Hair follicular keratinocyte (primary cell): ENCODE measurements around the gene SAFB2. TPM values are rescaled to one million over a fixed set of nuclear protein-coding genes. Genes with fewer than 3 reads are reported as not detected.

Source experiments
- total RNA-seq: library from RNA; depleted of rRNA; stranded (reverse); fragments of >200 nt; gene quantifications from 2 replicates; pipeline ENCODE4 v1.2.3, GENCODE V29; 2015

The SAFB2 gene
- 7.7 and 11.3 TPM in 2 replicates for total RNA-seq

GRCh38 chr19:5622465-5623396 is at the start of gene SAFB2, which contains the start of gene SAFB:
TSS of gene SAFB2 (minus strand) at chr19:5622776. CDS start at chr19:5622715, 61 bp downstream.
TSS of gene SAFB (plus strand) at chr19:5623083. CDS start at chr19:5623206, 123 bp downstream.

GRCh38 chr19:5567360-5567969 is 55.1 kb downstream of the SAFB2 start, which contains the start of gene TINCR:
TSS of gene TINCR (minus strand) at chr19:5567953.

Other genes starting within 250 kb of the SAFB2 start
- gene ZNRF4, start 167.4 kb downstream of the SAFB2 start, total RNA-seq, result not detected in 2 replicates
- 1.1 and 4.1 TPM in 2 replicates for gene TINCR, start 54.8 kb downstream of the SAFB2 start, total RNA-seq
- 18.0 and 39.8 TPM in 2 replicates for gene SAFB, start 307 bp upstream of the SAFB2 start, total RNA-seq
- 52.2 and 59.2 TPM in 2 replicates for gene MICOS13, start 57.7 kb upstream of the SAFB2 start, total RNA-seq
- 5.0 and 16.0 TPM in 2 replicates for gene HSD11B1L, start 58.3 kb upstream of the SAFB2 start, total RNA-seq
- 1,765 and 1,895 TPM in 2 replicates for gene RPL36, start 67.5 kb upstream of the SAFB2 start, total RNA-seq
- gene LONP1, start 97.4 kb upstream of the SAFB2 start, total RNA-seq, result 100 and 119 TPM in 2 replicates
- gene CATSPERD, start 97.9 kb upstream of the SAFB2 start, total RNA-seq, result not detected in 2 replicates
- gene PRR22, start 162.0 kb upstream of the SAFB2 start, total RNA-seq, result 0.16 and 2.1 TPM in 2 replicates
- 25.5 and 37.9 TPM in 2 replicates for gene DUS3L, start 168.4 kb upstream of the SAFB2 start, total RNA-seq
- gene NRTN, start 182.3 kb upstream of the SAFB2 start, total RNA-seq, result not detected in 2 replicates
- not detected in 2 replicates for gene FUT6, start 216.9 kb upstream of the SAFB2 start, total RNA-seq
- 0.31 TPM in 1 of 2 replicates, not detected in the other for gene FUT3, start 228.7 kb upstream of the SAFB2 start, total RNA-seq
- gene FUT5, start 247.8 kb upstream of the SAFB2 start, total RNA-seq, result not detected in 2 replicates